GM12864 (cell line): ENCODE measurements around the gene TRIM65.

Experiments
- DNase-seq: peaks from one replicate; pipeline ENCODE4 v3.0.0-alpha.2; 2011; ENCODE audit warnings: low read depth
- H3K4me3 ChIP-seq: 2 replicates; pipeline ENCODE4 v1.5.1; 2011; ENCODE audit warnings: mild to moderate bottlenecking, low read depth, low read length, control low read depth
- CTCF ChIP-seq: IDR thresholded peaks from 2 replicates; pipeline ENCODE4 v1.5.1; 2011; ENCODE audit warnings: low read depth, mild to moderate bottlenecking, moderate library complexity, low read length, control low read depth, inconsistent platforms; ENCODE audit errors: missing control alignments

TRIM65 gene

GRCh38 chr17:75896415-75897159, at the start of gene TRIM65:
TSS of gene TRIM65 (minus strand) at chr17:75896951. CDS start at chr17:75896937, 14 bp downstream.
- peak within 1 kb of the TSS; percentile 88 for H3K4me3 ChIP-seq
- DNase-seq: peak; percentile 25
- TF ChIP-seq CTCF: peak; percentile 37

GRCh38 chr17:75945211-75945610, 48.5 kb upstream of the TRIM65 start:
- TF ChIP-seq CTCF: no peak
- DNase-seq: no peak

GRCh38 chr17:75943491-75943890, 46.7 kb upstream of the TRIM65 start:
- H3K4me3 ChIP-seq: no peak overlapping the region
- TF ChIP-seq CTCF: no peak
- DNase-seq: no peak

More at GRCh38 chr17:75945211-75945610, 48.5 kb upstream of the TRIM65 start:
- no peak overlapping the region for H3K4me3 ChIP-seq

GRCh38 chr17:75942473-75942872, 45.7 kb upstream of the TRIM65 start:
- DNase-seq: no peak
- TF ChIP-seq CTCF: no peak
- H3K4me3 ChIP-seq: no peak overlapping the region

GRCh38 chr17:75941442-75941819, 44.7 kb upstream of the TRIM65 start:
- no peak for TF ChIP-seq CTCF
- H3K4me3 ChIP-seq: peak overlapping the region; percentile 58
- no peak for DNase-seq

- no peak for TF ChIP-seq CTCF
- peak within 1 kb of the TSS; percentile 58 for H3K4me3 ChIP-seq
- DNase-seq: peak; percentile 57
Observed at GRCh38 chr17:75940727-75941441, 44.1 kb upstream of the TRIM65 start, which contains the start of gene FBF1. TSS of gene FBF1 (minus strand) at chr17:75941042. CDS start at chr17:75938149, 2,893 bp downstream.

GRCh38 chr17:75937652-75938051, 40.9 kb upstream of the TRIM65 start:
- no peak for DNase-seq
- no peak for TF ChIP-seq CTCF
- no peak overlapping the region for H3K4me3 ChIP-seq
